NCI-H526 treated with DMSO at 0.1 percent for 48 hours (cell line): ENCODE data around the gene DCST2.
"Not testable (repeated sequence)": the region's sequence is repeated elsewhere in the genome, so short reads cannot be mapped to it uniquely, and the experiment has no call there.

ENCODE experiments used
- DNase-seq: peaks from one replicate; lab custom pipeline; 2025; lab: John Stamatoyannopoulos, UW

The DCST2 gene

DNA sequence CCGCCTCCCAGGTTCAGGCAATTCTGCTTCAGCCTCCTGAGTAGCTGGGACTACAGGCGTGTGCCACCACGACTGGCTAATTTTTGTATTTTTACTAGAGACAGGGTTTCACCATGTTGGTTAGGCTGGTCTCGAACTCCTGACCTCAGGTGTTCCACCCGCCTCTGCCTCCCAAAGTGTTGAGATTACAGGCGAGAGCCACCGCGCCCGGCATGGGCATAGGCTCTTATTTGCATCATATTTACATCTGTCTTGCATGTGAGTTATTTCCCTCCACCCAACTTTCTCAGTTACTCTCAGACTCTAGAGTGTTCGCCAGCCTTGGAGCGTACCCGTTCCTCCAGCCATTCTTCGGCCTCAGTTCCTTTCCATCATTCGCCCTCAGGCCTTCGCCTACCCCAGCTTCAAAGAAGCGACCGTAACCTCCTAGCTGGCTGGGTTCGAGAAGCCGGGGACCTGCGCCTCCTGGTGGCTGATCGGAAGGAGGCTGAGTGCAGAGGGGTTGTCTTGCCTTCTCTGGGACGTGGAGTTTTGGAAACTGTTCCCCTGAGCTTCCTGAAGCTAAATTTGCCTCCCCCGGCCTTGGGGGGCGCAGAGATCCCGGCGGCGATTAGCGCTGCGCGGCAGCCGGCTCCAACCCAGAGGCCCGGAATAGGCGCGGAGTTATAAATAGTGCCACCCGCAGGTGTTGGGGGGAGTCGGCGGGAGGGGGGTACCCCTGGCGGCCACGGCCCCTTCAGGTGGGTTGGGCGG, 34.6 kb downstream of the DCST2 start:
- DNase-seq = peak; percentile 96

DNA sequence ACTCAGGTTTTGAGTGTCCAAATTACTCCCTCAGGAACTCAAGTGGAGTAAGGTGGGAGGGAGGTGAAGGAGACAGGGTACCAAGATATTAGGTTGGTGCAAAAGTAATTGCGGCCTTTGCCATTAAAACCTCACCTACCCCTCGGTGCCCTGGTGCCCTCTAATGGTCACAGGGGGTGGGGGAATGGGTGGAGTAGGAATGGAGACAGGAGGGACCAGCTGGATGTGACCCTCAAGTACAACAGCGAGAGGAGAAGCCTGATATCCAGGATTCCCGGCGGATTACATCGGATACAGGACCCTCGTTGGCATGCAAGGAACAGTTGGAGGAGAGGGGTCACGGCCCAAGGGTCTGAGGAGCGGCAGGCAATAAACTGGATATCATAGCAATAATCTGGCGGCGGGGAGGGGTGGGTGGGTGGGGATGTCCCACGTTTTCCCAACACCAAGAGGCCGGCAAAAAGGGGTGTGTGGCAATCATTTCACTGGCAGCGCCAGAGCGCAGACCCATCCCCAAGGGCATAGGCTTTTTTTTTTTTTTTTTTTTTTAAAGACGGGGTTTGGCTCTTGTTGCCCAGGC, 35.3 kb downstream of the DCST2 start:
- no peak for DNase-seq

DNA sequence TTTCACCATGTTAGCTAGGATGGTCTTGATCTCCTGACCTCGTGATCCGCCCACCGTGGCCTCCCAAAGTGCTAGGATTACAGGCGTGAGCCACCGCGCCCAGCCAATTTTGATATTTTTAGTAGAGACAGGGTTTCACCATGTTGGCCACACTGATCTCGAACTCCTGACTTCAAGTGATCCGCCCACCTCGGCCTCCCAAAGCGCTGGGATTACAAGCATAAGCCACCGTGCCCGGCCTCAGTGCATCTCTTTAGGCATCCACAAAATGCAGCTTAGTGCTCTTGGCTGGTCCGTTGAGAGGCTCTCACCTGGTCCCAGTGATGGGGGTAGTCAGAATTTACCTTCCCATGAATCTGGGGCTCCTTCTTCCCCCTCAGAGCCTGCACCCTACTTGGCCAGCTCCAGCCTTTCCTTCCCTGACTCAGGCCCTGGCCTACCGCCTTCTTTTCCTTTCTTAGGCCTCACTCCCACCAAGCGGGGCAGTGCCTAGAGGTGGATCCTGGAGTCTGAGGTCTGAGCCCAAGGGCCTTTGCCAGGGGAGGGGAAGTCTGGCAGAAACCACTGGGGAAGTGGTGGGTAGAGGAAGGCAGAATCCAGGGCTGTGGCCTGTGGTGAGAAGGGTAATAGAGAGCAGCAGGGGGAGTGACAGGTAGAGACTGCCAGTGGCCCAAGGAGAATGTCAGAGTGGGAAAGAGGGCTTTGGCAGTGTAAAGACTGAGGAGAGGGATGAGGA, 36.4 kb downstream of the DCST2 start:
- no peak for DNase-seq

DNA sequence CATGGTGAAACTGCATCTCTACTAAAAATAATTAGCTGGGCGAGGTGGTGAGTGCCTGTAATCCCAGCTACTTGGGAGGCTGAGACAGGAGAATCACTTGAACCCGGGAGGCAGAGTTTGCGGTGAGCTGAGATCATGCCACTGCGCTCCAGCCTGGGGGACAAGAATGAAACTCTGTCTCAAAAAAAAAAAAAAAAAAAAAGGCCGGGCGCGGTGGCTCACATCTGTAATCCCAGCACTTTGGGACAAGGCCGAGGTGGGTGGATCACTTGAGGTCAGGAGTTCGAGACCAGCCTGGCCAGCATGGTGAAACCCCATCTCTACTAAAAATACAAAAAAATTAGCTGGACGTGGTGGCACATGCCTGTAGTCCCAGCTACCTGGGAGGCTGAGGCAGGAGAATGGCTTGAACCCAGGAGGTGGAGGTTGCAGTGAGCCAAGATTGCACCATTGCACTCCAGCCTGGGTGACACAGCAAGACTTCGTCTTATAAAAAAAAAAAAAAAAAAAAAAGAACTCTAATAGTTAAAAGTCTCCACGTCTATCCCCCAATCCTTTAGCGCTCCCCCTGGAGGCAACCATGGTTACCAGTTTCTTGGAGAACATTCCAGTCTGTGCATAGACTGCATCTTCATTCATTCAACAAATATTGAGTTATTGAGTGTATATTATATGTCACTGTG, 38.1 kb downstream of the DCST2 start:
- DNase-seq = peak; percentile 33

DNA sequence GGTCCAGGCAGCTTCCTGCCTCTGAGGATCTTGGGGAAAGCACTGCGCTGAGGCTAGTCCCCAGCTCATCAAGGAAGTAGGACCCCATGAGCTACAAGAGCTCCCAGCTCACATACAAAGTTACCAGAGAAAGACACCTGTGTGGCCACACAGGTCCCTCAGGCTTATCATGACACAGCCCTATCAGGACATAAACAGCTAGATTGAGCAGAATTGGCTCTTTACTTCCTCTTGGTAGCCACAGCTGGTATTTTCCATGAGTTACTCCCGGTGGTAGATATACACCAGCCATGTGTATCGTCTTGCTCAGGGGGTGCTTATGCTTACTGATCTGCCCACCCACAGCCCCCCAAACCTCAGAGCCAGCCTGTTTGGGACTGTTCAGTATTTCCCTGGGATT, 39.0 kb downstream of the DCST2 start:
- no peak for DNase-seq

DNA sequence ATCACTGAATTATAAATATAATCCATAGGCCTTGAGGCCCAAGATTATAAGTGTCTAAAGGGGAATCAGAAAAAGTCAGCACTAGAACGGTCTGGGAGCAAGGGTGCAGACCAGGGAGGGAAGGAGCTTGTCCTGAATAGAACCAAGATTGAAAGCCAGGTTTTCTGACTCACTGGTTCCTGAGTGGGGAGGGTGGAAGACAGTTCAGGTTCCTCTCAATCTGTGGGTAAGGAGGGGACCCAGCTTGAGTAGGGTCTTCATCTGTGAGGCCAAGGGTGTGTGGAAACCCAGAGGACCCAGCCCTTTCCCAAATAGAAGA, 39.4 kb downstream of the DCST2 start:
- DNase-seq = no peak

DNA sequence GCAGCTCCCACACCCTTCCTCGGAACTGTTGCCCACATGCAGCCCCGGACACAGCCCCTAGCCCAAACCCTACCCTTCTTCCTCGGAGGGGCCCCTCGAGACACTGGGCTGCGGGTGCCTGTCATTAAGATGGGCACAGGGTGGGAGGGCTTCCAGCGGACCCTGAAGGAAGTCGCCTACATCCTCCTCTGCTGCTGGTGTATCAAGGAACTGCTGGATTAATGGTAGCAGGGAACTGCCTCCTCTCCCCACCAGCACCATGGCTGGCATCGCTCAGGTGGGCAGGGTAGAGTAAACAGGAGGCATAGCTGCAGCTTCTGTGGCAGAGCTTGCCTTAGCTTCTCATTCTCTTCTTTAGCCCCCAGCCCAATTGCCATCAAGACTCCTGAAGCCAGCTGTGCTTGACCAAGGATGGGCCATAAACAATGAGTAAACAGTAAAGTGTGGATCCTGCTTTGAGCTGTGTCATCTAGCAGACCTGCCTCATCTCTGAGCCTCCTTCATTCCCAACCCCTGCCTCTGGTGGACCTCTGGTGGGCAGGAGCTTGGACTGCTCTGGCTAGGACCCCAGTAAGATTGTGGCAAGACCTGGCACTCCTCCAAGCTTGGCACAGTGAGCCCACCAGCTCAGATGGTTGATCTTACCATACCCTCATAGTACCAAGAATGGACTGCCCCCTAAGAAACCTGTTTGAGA, 39.9 kb downstream of the DCST2 start, which contains the start of gene LENEP:
LENEP (plus strand) TSS at position 15 of the 697 bp plus-strand sequence; CDS start at position 37, 22 bp downstream.
- DNase-seq = no peak

DNA sequence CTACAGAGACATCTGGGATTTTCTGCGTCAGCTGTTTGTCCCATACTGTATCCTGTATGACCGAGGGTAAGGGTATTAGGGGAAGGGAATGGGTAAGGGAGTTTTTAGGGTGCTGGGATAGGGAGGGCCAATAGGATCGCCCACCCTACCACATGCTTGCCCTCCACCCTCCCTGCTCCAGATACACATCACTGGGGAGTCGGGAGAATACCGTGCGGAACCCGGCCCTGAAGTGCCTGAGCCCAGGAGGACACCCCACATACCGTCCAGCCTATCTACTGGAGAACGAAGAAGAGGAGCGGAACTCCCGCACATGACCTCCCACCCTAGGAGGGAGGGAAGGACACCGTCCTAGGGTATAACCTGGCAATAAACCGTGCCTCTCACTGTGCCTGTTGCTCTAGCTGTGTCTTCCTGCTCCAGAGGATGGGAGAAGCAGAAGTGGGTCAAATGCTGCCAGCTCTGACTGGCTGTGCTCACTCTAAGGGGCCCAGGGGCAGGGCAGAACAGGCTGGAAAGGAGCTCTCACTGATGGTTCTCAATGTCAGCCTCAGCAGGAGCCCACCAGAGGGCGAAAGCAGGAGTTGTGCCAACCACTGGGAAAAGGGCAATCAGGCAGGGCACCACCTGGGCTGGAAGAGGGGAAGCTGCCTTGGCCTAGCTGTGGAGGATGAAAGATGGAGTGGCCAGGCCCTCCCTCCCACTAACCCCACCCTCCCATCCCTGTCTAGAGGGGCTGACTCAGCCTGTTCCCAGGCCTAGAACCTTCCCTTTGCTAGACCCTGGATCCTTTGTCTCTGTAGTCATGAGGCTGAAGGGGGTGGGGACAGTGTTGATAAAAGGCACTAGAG, 40.6 kb downstream of the DCST2 start:
- no peak for DNase-seq

DNA sequence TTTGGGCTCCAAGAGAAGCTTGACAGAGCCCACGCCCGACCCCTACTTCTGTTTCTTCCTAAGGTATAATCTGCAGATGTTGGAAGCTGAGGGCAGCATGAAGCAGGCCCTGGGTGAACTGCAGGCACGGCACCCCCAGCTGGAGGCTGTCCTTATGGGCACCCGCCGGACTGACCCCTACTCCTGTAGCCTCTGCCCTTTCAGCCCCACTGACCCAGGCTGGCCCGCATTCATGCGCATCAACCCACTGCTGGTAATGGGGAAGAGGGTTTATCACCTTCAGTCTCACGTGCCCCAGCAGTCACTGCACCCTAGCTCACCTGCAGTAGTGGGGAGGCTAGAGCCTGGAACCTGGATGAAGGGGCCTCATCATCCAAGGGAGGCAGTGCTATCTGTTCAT, 43.3 kb downstream of the DCST2 start:
- DNase-seq = no peak

DNA sequence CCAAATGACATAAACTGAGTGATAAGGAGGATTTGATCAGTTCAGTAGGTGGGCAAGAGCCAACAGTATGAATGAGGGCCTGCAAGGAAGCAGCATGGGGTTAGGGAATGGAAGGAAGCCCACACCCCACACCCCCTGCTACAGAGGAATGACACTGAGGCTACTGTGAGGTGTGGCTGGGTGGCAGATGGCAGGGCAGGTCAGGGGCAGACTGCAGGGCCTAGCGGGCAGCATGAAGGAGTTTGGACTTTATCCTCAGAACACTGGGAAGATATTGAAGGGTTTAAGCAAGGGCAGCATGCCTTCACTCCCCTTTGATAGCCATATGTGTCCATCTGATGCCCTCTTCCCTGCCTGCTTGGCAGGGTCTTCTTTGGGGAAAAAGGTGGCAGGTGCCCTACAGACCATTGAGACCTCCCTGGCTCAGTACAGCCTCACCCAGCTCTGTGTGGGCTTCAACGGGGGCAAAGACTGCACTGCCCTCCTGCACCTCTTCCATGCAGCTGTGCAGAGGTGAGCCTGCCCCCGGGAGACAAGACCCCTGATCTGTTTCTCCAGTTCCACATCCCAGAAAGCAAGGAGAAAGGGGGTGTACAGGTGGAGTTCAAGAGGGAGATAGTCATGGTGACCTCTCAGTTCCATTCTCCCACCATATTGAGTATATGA, 44.3 kb downstream of the DCST2 start:
- DNase-seq = no peak

DNA sequence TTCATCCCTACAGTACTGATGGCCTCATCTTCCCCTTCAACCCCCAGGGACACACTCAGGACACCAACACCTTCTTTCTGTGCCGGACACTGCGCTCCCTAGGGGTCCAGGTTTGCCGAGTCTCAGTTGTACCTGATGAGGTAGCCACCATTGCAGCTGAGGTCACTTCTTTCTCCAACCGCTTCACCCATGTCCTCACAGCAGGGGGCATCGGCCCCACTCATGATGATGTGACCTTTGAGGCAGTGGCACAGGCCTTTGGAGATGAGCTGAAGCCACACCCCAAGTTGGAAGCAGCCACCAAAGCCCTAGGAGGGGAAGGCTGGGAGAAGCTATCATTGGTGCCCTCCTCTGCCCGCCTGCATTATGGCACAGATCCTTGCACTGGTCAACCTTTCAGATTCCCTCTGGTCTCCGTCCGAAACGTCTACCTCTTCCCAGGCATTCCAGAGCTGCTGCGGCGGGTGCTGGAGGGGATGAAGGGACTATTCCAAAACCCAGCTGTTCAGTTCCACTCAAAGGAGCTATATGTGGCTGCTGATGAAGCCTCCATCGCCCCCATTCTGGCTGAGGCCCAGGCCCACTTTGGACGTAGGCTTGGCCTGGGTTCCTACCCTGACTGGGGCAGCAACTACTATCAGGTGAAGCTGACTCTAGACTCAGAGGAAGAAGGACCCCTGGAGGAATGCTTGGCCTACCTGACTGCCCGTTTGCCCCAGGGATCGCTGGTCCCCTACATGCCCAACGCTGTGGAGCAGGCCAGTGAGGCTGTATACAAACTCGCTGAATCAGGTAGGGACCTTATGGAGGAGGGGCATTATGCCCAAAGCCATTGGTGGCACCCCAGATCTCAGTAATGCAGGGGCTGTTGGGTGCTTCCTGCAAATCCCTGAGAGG, 45.3 kb downstream of the DCST2 start:
- DNase-seq = no peak

DNA sequence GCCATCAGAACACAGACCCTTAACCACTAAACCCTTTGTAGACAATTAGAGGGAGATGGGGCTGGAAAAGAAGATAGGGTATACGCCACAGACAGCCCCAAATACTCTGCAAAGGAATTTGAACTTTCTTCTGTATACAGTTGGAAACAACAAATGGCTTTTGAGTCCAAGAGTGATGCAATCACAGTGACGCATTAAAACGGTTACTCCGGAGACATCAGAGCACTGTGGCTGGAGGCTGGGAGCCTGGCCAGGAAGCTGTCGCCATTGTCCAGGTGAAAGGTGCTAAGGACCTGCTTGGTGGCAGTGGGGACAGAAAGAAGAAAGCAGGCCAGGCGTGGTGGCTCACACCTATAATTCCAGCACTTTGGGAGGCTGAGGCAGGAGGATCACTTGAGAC, 46.3 kb downstream of the DCST2 start:
- DNase-seq = no peak

DNA sequence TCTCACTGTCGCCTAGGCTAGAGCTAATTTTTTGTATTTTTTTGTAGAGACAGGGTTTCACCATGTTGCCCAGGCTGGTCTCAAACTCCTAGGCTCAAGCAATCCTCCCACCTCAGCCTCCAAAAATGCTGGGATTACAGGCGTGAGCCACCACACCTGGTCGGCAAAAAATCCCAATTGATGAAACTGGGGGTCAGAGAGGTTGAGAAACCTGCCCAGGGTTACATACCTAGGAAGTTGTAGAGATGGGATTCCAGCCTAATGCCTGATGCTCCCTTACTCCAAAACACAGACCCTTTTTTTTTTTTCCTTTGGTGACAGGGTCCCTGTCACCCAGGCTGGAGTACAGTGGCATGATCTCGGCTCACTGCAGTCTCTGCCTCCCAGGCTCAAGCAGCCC, 46.8 kb downstream of the DCST2 start:
- DNase-seq = not testable (repeated sequence)

DNA sequence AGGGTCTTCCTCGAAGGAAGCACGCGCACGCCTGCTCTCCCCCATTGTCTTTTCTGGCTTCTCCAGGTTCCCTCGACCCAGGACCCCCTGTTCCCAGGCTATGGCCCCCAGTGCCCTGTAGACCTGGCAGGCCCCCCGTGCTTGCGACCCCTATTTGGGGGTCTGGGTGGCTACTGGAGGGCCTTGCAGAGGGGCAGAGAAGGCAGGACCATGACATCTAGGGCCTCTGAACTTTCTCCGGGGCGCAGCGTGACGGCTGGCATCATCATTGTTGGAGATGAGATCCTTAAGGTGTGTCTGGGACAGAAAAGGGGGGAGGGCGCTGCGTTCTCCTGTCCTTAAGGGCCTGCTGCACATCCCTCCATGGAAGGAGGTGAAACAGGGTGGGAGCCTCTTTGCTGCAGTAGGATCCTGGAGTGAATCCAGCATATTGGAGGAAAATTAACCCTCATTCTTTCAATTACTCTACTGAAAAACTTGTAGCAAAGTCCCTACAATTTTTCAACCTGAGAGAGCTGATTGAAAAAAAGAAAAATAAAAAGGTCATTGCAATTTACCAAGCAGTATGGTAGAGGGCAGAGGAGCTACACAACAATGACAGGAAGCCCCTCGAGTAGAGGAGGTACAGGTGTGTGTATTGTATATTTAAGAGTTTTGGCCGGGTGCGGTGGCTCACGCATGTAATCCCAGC, 49.7 kb downstream of the DCST2 start:
- no peak for DNase-seq

DNA sequence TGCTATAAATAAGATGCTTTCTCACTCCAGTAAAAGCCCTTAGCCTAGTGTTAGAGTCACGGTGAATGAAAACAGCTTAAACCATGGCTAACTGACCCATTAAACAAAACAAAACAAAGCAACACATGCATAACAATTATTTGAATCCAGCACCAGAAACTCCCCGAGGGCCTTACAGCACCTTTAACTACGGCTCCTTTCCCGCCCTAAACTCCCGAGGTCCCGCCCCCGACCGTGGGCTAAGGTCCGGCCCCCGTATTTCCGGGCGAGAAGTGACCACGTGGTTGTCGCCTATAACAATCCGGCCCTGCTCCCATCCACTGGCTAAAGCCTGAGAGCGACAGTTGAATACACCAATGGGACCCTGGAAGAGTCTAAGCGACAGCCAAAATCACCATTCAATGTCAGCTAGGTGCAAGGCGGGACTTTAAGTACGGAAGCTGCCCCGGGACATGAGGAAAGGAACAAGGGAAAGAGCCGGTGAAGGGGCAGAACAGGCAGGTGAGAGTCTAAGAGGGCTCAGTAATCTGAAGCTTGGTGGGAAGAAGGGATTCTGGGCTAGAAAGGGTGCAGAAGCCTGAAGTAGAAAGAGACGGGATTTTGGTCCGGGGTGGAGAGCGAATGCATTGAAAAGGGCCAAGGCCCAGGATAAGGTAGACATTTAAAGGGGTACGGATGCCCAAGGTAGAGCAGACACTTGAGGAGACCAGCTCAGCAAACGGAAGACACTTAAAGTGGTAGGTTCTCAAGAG, 50.5 kb downstream of the DCST2 start, which contains the start of gene FLAD1:
FLAD1 (plus strand) TSS at position 448 of the 752 bp plus-strand sequence. CDS start 351 bp downstream, outside the sequence.
- peak; percentile 100 for DNase-seq

DNA sequence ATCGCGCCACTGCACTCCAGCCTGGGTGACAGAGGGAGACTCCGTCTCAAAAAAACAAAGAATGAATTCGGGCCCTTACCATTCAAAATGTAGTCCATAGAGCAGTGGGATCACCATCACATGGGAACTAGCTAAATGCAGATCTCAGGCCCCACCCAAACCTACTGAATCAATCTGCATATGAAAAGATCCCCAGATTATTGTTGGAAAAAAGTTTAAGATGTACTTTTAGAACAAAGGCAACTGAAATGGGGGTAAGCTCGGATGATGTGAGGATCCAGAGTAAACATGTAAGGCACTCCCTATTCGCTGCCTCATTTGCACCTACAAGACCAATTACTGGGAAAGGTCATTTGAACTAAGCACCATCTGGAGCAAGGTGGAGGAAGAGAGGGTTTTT, 51.2 kb downstream of the DCST2 start:
- DNase-seq = no peak

DNA sequence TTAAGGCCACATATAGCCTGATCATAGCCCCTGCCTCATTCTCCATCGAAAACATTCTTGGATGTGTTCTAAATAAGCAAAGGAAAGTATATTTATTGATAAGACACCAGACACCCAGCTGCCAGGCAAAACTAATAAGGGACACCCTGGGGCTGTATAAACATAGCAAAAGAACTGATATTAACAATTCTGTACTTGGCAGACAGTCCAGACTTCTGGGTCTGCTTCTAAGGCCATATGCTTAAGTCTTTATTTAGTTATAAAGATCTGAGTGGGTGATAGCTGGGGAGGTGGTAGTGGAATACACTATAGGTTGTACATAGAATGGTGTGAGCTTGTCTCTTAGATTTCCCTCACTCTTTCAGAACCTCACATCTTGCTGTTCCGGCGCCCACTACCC, 55.2 kb downstream of the DCST2 start:
- no peak for DNase-seq

DNA sequence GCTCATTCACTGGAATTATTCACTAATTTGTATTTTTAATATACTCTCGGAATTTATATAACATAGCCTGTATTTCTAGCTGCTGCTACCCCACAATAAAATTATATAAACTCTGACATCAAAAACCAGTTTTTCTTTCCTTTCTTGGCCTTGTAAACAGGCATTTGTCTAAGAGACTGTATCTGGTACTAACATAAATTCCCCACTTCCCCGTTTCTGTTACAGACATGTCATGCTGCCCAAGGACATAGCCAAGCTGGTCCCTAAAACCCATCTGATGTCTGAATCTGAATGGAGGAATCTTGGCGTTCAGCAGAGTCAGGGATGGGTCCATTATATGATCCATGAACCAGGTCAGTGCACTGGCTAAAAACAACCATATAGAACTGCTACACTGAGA, 55.8 kb downstream of the DCST2 start:
- not testable (repeated sequence) for DNase-seq
